Activated CD4-positive, alpha-beta T cell treated with anti-CD3 and anti-CD28 coated beads for 36 hours (primary cell): Measurements from ENCODE around the gene PRKN. TPM values are rescaled to one million over a fixed set of nuclear protein-coding genes. Genes with fewer than 3 reads are reported as not detected.

Experiments used
- ATAC-seq: fragments of 200-7000 bp; cut with Tn5 transposase; one replicate; pipeline ENCODE4 v1.10.0; 2021; ENCODE audit warnings: mild to moderate bottlenecking, moderate library complexity
- CTCF ChIA-PET: fragments of 350-600 bp; sonication (Branson Sonifier 250); formaldehyde crosslinking; loops from one replicate; lab custom pipeline; 2021; ENCODE audit warnings: antibody characterized with exemption; lab: Charles Lee
- POLR2A ChIA-PET: fragments of 350-600 bp; sonication (Branson Sonifier 250); formaldehyde crosslinking; loops from one replicate; lab custom pipeline; 2021; ENCODE audit warnings: antibody characterized with exemption, inconsistent platforms; lab: Charles Lee
- DNase-seq: peaks from one replicate; pipeline ENCODE4 v3.0.0-alpha.2; 2020
- H3K27ac Mint-ChIP-seq: one replicate; pipeline ENCODE4 v1.8.0; 2021; ENCODE audit warnings: mixed read lengths
- H3K27me3 Mint-ChIP-seq: one replicate; pipeline ENCODE4 v1.8.0; 2021; ENCODE audit warnings: mixed read lengths
- H3K36me3 Mint-ChIP-seq: one replicate; pipeline ENCODE4 v1.8.0; 2021; ENCODE audit warnings: low read depth, mixed read lengths
- H3K4me1 Mint-ChIP-seq: one replicate; pipeline ENCODE4 v1.8.0; 2021; ENCODE audit warnings: mixed read lengths
- H3K4me3 Mint-ChIP-seq: one replicate; pipeline ENCODE4 v1.8.0; 2021; ENCODE audit warnings: mild to moderate bottlenecking, moderate library complexity, mixed read lengths
- H3K9me3 Mint-ChIP-seq: one replicate; pipeline ENCODE4 v1.8.0; 2021; ENCODE audit warnings: low read depth, mixed read lengths
- intact Hi-C, 2 experiments: fragments of 100-400 bp; cut with DNase I in 1 of 2; cut with micrococcal nuclease in 1 of 2; formaldehyde crosslinking; loops; one replicate each; pipeline versions ENCODE4 v1.14.2 to v1.15.1; 2022 to 2024; cut with DNase I, micrococcal nuclease
- total RNA-seq, 2 experiments: library from RNA; stranded (reverse); gene quantifications; one replicate each; pipeline ENCODE4 v1.2.3, GENCODE V29; 2021

The PRKN gene
- total RNA-seq, 2 experiments from 2014 or later, result 0.56 to 0.87 TPM

- H3K36me3 Mint-ChIP-seq, result no peaks in the 10 kb centered on the region
- H3K9me3 Mint-ChIP-seq, result no peaks in the 10 kb centered on the region
- intact Hi-C loops, result no loop called here
- no peak overlapping the region for H3K4me3 Mint-ChIP-seq
- no peak for ATAC-seq
- ChIA-PET POLR2A (no interaction called here), CTCF (no interaction called here)
- H3K4me1 Mint-ChIP-seq, result no peaks in the 10 kb centered on the region
- DNase-seq, result no peak
- no peaks in the 10 kb centered on the region for H3K27me3 Mint-ChIP-seq
- H3K27ac Mint-ChIP-seq, result no peak overlapping the region
Observed at GRCh38 chr6:162157167-162157870, 570.2 kb downstream of the PRKN start.

- POLR2A ChIA-PET, result no interaction called here
Observed at GRCh38 chr6:162156146-162156545, 571.4 kb downstream of the PRKN start.

GRCh38 chr6:162154930-162155329 is 572.6 kb downstream of the PRKN start:
- Mint-ChIP-seq H3K27ac (no peak overlapping the region), H3K4me3 (no peak overlapping the region), H3K36me3 (no peaks in the 10 kb centered on the region), H3K27me3 (no peaks in the 10 kb centered on the region), H3K9me3 (no peaks in the 10 kb centered on the region), H3K4me1 (no peaks in the 10 kb centered on the region)
- no peak for DNase-seq
- no peak for ATAC-seq
- intact Hi-C loops, result no loop called here
- POLR2A ChIA-PET, result no interaction called here
- CTCF ChIA-PET, result interaction anchor here (0.7 kb wide), 1 partner anchor 1388 kb away, joined by 3 read pairs; no protein-coding TSS in a partner anchor

More at GRCh38 chr6:162156146-162156545, 571.4 kb downstream of the PRKN start:
- no peak overlapping the region for H3K27ac Mint-ChIP-seq
- no peaks in the 10 kb centered on the region for H3K9me3 Mint-ChIP-seq
- intact Hi-C loops, result no loop called here
- DNase-seq (no peak), ATAC-seq (no peak)
- no peak overlapping the region for H3K4me3 Mint-ChIP-seq
- CTCF ChIA-PET, result interaction anchor here (0.6 kb wide), 1 partner anchor 1167 kb away, joined by 5 read pairs; no protein-coding TSS in a partner anchor
- no peaks in the 10 kb centered on the region for H3K4me1 Mint-ChIP-seq
- no peaks in the 10 kb centered on the region for H3K36me3 Mint-ChIP-seq
- no peaks in the 10 kb centered on the region for H3K27me3 Mint-ChIP-seq

GRCh38 chr6:162154001-162154400 is 573.6 kb downstream of the PRKN start:
- H3K4me3 Mint-ChIP-seq, result no peak overlapping the region
- intact Hi-C loops, result no loop called here
- ATAC-seq (no peak), DNase-seq (no peak)
- H3K4me1 Mint-ChIP-seq, result no peaks in the 10 kb centered on the region
- H3K9me3 Mint-ChIP-seq, result no peaks in the 10 kb centered on the region
- no peaks in the 10 kb centered on the region for H3K36me3 Mint-ChIP-seq
- H3K27me3 Mint-ChIP-seq, result no peaks in the 10 kb centered on the region
- POLR2A ChIA-PET, result no interaction called here
- H3K27ac Mint-ChIP-seq, result no peak overlapping the region
- CTCF ChIA-PET, result no interaction called here

- no peak overlapping the region for H3K27ac Mint-ChIP-seq
- DNase-seq, result no peak
Observed at GRCh38 chr6:162153120-162153519, 574.4 kb downstream of the PRKN start.

GRCh38 chr6:162151021-162151665 is 576.4 kb downstream of the PRKN start:
- ChIA-PET CTCF (no interaction called here), POLR2A (no interaction called here)
- ATAC-seq (no peak), DNase-seq (no peak)
- intact Hi-C loops, result no loop called here
- Mint-ChIP-seq H3K27me3 (no peaks in the 10 kb centered on the region), H3K9me3 (no peaks in the 10 kb centered on the region), H3K36me3 (no peaks in the 10 kb centered on the region), H3K27ac (no peak overlapping the region), H3K4me3 (no peak overlapping the region), H3K4me1 (no peaks in the 10 kb centered on the region)

More at GRCh38 chr6:162153120-162153519, 574.4 kb downstream of the PRKN start:
- Mint-ChIP-seq H3K4me1 (no peaks in the 10 kb centered on the region), H3K9me3 (no peaks in the 10 kb centered on the region), H3K4me3 (no peak overlapping the region), H3K36me3 (no peaks in the 10 kb centered on the region), H3K27me3 (no peaks in the 10 kb centered on the region)
- intact Hi-C loops, result no loop called here
- no peak for ATAC-seq
- POLR2A ChIA-PET, result no interaction called here
- CTCF ChIA-PET, result no interaction called here

- POLR2A ChIA-PET, result no interaction called here
- Mint-ChIP-seq H3K27me3 (no peaks in the 10 kb centered on the region), H3K27ac (no peak overlapping the region), H3K4me1 (no peaks in the 10 kb centered on the region), H3K4me3 (no peak overlapping the region), H3K9me3 (no peaks in the 10 kb centered on the region), H3K36me3 (no peaks in the 10 kb centered on the region)
- intact Hi-C loops, result no loop called here
- DNase-seq (no peak), ATAC-seq (no peak)
- CTCF ChIA-PET, result no interaction called here
Observed at GRCh38 chr6:162150295-162150694, 577.3 kb downstream of the PRKN start.

GRCh38 chr6:162149786-162150185 is 577.8 kb downstream of the PRKN start:
- H3K36me3 Mint-ChIP-seq, result no peaks in the 10 kb centered on the region
- no peaks in the 10 kb centered on the region for H3K27me3 Mint-ChIP-seq
- intact Hi-C loops, result no loop called here
- no peaks in the 10 kb centered on the region for H3K9me3 Mint-ChIP-seq
- DNase-seq (no peak), ATAC-seq (no peak)
- H3K4me3 Mint-ChIP-seq, result no peak overlapping the region
- no peak overlapping the region for H3K27ac Mint-ChIP-seq
- ChIA-PET POLR2A (no interaction called here), CTCF (no interaction called here)
- H3K4me1 Mint-ChIP-seq, result no peaks in the 10 kb centered on the region

- no peak for ATAC-seq
- CTCF ChIA-PET, result no interaction called here
- no peak for DNase-seq
- intact Hi-C loops, result no loop called here
- no peaks in the 10 kb centered on the region for H3K36me3 Mint-ChIP-seq
- no peaks in the 10 kb centered on the region for H3K27me3 Mint-ChIP-seq
- no peak overlapping the region for H3K4me3 Mint-ChIP-seq
- no peaks in the 10 kb centered on the region for H3K4me1 Mint-ChIP-seq
- peaks cover 3% of the 10 kb centered on the region for H3K9me3 Mint-ChIP-seq
- no peak overlapping the region for H3K27ac Mint-ChIP-seq
- POLR2A ChIA-PET, result no interaction called here
Observed at GRCh38 chr6:162147805-162148204, 579.8 kb downstream of the PRKN start.

GRCh38 chr6:162147281-162147680 is 580.3 kb downstream of the PRKN start:
- H3K4me3 Mint-ChIP-seq, result no peak overlapping the region
- H3K36me3 Mint-ChIP-seq, result no peaks in the 10 kb centered on the region
- ChIA-PET POLR2A (no interaction called here), CTCF (no interaction called here)
- H3K4me1 Mint-ChIP-seq, result no peaks in the 10 kb centered on the region
- H3K27me3 Mint-ChIP-seq, result no peaks in the 10 kb centered on the region
- no peak overlapping the region for H3K27ac Mint-ChIP-seq
- intact Hi-C loops, result no loop called here
- ATAC-seq (no peak), DNase-seq (no peak)
- H3K9me3 Mint-ChIP-seq, result peaks cover 5% of the 10 kb centered on the region

GRCh38 chr6:162140251-162140852 is 587.2 kb downstream of the PRKN start:
- intact Hi-C loops, result no loop called here
- no peaks in the 10 kb centered on the region for H3K4me1 Mint-ChIP-seq
- H3K4me3 Mint-ChIP-seq, result no peak overlapping the region
- ATAC-seq (no peak), DNase-seq (no peak)
- H3K36me3 Mint-ChIP-seq, result peaks cover 3% of the 10 kb centered on the region
- H3K27me3 Mint-ChIP-seq, result no peaks in the 10 kb centered on the region
- H3K27ac Mint-ChIP-seq, result no peak overlapping the region
- peaks cover 24% of the 10 kb centered on the region for H3K9me3 Mint-ChIP-seq
- ChIA-PET POLR2A (interaction anchor here (0.7 kb wide), 1 partner anchor 388 kb away, joined by 8 read pairs; no protein-coding TSS in a partner anchor), CTCF (interaction anchor here (0.6 kb wide), 1 partner anchor 357 kb away, joined by 3 read pairs; no protein-coding TSS in a partner anchor)

GRCh38 chr6:162125659-162126058 is 601.9 kb downstream of the PRKN start:
- CTCF ChIA-PET, result no interaction called here
- ATAC-seq (no peak), DNase-seq (no peak)
- Mint-ChIP-seq H3K27me3 (no peaks in the 10 kb centered on the region), H3K4me3 (no peak overlapping the region), H3K4me1 (no peaks in the 10 kb centered on the region), H3K27ac (no peak overlapping the region), H3K36me3 (no peaks in the 10 kb centered on the region), H3K9me3 (peaks cover 2% of the 10 kb centered on the region)
- intact Hi-C loops, result no loop called here
- POLR2A ChIA-PET, result no interaction called here
